GM18505 (cell line): ENCODE data around the gene SPATA13.

Experiments
- ATAC-seq: cut with Tn5 transposase; IDR thresholded peaks from one replicate; pipeline ENCODE4 v1.9.1; 2021; ENCODE audit not compliant: unreplicated experiment
- POLR2A ChIP-seq: IDR thresholded peaks from 4 replicates; pipeline ENCODE4 v1.6.1; 2011; ENCODE audit warnings: borderline replicate concordance; ENCODE audit not compliant: insufficient read depth, insufficient read length; ENCODE audit errors: extremely low read depth

Gene SPATA13

DNA sequence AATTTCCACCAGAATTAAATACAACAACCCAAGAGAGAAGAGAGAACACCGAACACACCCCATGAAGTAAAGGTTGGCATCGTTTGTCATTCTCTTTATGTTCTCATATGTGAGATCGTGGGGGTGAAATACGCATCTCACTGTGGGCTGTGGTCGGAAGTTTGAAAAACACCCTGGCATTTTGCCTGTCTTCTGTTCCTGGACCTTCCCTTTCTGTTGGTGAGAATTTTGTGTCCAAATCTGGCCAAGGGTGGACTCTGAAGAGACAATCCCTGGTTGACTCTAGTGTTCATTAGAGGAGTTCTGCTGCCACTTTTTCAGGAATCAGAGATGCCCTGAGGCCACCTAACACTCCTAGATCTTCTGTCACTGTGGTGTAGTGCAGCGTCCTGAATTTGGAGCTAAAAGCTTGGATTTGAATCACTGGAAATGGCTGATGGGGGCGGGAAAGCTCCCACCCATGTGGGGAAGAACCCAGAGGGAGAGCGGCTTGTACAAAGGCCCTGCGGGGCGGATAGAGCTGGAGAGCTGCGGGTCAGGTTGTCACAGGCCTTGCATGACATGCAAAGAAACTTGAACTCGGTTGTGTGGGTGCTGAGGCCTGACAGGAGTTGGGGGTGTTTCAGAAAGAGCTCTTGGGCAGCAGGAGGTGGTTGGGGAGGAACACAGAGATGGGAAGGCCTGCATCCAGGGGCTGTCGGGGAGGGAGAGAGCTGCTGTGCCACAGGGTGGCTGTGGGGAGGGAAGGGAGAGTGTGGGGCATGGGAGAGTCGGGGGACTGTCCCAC is 11.1 kb upstream of the SPATA13 start:
- no peak for ATAC-seq
- TF ChIP-seq POLR2A: no peak

DNA sequence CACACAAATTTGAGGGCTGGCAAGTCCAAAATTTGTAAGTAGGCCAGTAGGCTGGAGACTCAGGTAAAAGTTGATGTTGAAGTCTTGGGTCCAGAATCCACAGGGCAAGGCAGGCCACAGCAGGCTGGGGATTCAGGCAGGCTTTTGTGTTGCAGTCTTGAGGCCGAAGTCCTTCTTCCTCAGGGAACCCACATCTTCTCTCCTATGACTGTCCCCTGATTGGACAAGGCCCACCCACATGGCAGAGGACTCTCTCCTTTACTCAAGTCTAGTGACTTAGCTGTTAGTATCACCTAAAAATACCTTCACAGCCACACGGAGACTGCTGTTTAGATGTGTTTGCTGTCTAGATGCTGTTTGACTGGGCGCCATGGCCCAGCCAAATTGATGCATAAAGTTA is 9.9 kb upstream of the SPATA13 start:
- ATAC-seq: no peak
- TF ChIP-seq POLR2A: no peak

DNA sequence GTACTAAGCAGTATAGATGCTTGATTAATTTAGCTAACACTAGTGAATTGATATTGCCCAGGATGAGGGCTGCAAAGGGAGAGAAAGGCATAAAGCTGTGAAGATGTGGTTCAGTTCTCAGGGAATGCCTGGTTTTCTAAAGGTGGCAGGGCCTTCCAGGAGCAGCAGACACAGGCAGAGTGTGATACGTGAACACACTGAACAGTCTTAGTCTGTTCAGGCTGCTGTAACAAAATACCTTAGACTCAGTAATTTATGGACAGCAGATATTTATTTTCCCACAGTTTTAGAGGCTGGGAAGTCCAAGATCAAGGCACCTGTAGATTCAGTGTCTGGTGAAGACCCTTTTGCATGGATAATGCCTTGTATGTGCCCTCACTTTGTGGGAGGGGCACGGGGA is 8.7 kb upstream of the SPATA13 start:
- no peak for TF ChIP-seq POLR2A

DNA sequence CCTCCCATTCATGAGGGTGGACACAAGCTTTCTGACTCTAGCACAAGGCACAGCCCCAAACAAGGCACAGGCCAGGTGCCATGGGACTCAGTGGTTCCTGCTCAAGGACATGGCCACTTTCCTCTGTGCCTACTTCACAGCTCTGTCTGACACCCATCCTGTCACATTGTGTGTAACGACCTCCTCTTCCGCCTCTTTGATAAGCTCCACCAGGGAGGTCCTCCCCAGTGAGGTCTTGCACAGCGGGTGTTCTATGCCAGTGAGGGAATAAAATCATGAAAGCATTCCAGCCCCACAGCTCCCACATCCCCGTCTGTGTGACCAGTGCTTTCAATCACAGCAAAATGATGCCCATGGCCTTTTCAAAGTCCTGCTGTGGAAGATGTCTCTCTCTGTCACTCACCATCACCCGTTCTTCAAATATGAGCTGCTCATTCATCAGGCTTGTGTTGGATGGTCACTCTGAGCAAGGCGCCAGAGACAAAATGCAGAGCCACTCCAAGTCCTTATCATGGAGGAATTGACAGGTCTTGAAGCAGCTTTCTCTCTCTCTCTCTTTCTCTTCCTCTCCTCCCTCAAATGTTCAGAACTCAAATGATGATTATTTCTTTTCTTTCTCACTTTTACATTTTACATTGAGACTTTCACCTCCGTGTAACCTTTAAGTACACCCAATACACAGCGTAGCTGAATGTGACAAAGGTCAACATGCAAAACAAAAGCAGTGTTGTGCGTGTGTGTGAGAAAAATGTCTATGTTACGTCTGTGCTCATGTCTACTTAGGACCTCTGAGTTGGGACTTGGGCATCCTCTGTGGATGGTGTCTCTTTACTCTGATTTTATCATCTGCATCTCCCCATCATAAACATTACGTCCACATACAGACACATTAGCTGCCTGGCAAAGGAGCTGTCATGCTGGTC is 8.0 kb upstream of the SPATA13 start:
- no peak for ATAC-seq
- TF ChIP-seq POLR2A: no peak

More for the DNA sequence above, 8.7 kb upstream of the SPATA13 start:
- no peak for ATAC-seq

DNA sequence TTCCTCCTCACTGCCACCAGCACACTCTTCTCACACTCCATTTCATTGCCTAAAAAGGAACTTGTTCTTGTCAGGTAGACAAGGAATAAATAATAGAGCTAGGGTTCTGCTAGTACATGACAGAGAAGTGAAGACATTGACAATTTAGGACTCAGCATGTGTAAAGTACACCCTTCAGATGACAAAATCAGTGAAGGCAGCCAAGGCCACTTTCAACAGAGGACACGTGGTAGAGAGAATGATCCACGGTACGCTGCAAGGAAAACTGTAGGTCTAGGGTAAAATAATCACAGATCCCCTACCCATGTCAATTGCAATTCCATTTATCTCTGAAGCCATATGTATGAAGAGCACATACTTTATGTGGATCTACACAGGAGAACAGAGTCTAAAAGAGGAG is 7.2 kb upstream of the SPATA13 start:
- no peak for TF ChIP-seq POLR2A
- ATAC-seq: no peak

DNA sequence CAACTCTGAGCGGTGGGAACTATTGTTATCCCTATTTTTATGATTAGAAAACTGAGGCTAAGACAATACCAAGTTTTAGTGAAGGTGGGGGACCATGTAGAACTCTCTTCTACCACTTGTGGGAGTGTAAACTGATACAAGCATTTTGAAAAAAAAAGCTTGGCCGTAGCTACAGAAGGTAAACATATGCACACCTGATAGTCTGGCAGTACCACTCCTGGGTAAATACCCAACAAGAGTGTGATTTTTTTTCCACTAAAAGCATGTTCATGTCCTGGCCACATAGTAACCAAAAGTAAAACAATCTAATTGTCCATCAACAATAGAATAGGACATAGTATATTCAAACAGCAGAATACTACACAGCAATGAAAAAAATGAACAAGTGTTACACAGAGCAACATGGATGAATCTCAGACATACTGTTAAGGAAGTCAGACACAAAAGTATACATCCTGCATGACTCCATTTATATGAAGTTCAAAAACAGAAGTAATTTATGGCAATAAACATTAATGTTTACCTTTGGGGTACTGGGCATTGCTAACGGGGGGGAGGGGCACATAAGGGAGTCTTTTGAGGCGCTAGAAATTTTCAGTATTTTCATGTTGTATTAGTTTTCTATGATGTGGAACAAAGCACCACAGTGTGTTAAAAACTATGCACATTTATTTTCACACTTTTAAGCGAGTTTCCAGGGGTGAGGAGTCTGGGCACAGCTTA is 6.4 kb upstream of the SPATA13 start:
- ATAC-seq: no peak
- TF ChIP-seq POLR2A: no peak

DNA sequence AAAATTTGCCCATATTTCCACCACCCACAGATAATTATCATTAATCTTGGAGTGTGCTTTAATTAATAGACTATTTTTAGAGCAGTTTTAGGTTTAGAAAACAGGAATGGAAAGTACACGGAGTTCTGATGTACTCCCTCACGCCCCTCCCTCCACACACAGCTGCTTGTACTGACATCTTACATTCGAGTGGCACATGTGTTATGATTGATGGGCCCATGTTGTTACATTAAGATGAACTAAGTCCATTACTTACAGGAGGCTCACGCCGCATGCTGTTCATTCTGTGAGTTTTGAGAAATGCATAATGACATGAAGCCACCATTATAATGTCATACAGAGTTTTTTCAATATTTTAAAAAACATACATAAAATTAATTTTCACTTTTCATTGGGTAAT is 1.2 kb upstream of the SPATA13 start:
- no peak for ATAC-seq
- TF ChIP-seq POLR2A: no peak

DNA sequence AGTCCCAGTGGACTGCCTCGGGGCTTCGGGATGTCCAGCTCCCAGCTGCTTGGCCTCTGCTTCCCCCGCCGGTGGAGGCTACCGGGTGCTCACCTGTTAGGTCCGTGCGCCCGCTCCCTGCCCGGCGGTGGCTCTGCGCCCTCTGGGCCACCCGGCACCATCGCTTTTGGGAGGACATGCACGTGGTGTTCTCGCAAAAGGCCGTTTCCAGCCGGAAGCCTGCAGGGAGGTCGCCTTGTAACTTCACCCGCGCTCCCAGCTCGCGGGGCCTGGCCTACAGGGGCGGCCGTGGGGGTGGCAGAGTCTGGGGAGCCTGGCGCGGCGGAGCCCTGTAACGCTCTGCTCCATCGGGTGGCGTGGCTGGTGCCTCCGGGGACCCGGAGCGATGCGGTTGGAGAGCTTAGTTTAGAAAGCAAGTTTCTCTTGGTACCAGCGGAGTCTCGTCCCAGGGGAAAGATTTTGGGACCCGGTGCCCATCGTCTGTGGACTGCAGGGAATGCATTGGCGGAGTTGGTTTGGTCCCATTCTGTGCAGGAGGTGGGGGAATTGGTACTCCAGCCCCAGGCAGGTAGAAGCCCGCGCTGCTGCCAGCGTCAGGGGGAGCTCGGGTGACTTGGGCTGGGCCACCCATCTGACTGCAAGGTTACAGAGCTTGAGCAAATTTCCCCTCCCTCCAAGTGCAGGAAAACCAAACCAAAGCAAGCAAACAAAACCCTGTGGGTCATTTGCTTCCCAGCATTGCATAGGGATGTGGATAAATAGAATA is 673 bp downstream of the SPATA13 start:
- no peak for TF ChIP-seq POLR2A
- peak; percentile 48 for ATAC-seq

DNA sequence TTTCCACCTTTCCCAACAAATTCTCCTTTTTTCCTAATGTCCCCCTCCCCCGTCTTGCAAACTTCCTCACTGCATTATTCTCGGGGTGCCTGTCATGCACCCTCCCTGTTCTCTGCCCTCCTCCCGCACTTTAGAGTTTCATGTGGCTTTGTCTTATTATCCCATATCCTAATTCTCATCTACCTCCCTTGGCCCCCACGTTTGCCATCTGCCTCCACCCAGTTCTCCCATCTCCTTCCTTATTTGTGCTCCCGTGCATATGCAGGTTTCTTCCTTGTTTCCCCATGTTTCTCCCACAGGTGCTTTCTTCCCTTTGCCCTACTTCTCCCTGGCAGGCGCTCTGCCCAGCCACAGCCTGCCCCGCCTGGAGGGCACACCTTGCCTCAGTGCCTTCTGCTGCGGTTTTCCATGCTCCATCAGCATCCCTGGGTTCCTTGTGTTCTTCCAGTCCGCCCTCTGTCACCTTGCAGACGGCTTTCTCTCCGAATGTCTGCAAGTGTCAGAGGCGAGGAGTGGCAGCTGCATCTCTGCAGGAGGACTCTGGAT is 1.5 kb downstream of the SPATA13 start:
- ATAC-seq: no peak
- TF ChIP-seq POLR2A: no peak

DNA sequence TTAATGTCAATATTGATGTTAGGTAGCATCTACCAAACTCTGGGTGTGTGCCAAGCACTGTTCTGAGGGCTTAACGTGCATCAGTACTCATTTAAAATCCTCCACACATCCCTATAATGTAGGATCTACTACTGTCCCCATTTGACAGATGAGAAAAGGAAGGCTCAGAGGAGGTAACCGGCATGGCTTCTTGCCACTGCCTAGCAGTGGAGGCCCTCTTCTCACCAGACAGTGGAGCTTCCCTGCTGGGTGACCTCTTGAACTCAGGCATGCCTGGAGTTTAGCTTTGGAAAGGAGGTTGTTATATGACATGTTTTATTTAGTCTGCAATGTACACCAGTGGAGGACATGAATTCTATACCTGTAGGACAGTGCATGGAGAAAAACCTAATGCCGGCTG is 2.1 kb downstream of the SPATA13 start:
- no peak for ATAC-seq
- TF ChIP-seq POLR2A: no peak

DNA sequence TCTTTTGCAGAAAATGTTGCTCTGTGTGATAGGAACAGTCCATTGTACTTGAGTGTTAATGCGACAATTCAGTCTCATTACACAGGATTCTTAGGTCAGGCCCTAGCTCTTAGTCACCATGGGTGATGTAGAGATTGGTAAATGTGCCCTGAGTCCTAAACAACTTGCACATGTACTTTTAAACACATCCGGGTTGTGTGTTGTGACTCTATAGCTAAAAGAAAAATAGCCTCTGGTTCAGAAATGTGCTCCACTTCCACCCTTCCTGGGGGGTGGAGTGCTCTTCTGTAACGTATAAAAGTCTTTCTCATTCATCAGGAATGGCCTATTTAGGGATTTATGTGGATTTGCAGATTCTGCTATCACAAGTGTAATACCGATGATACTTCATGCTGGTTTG is 5.2 kb downstream of the SPATA13 start:
- no peak for ATAC-seq
- no peak for TF ChIP-seq POLR2A

DNA sequence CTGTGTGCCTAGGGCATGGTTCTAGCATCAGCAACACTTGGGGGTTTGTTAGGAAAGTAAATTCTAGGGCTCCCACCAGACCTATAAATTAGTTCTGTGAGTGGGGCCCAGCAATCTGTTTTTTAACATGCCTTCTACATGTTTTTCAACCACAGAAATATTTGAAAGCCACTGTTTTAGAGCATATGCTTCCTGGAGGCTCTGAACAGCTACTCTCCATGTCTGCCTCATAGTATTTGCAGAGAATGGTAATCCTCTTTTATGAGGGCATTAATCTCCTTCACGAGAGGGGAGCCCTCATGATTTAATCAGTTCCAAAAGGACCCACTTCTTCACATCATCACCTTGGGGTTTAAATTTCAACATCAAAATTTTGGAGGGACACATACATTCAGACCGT is 6.0 kb downstream of the SPATA13 start:
- no peak for TF ChIP-seq POLR2A
- no peak for ATAC-seq
